HCT116 (cell line): ENCODE data around the gene STRN3. TPM values are rescaled to one million over a fixed set of nuclear protein-coding genes. Genes with fewer than 3 reads are reported as not detected.
A peak's percentile ranks its signal among the peaks of the same experiment; 100 is the strongest.

Experiments used
- ATAC-seq: fragments of 200-7000 bp; cut with Tn5 transposase; 2 replicates; pipeline ENCODE4 v1.9.1; 2020; ENCODE audit warnings: mild to moderate bottlenecking, moderate library complexity
- BruUV-seq: library from RNA; stranded (reverse); fragments of 400-500 nt; replicated peaks from 2 replicates; lab custom pipeline; 2021; lab: Mats Ljungman, UMichigan
- CTCF ChIA-PET: fragments of 300-600 bp; sonication (Branson Sonifier 250); formaldehyde crosslinking; loops from one replicate; lab custom pipeline; 2021; ENCODE audit warnings: antibody characterized with exemption; lab: Charles Lee
- POLR2A ChIA-PET: fragments of 300-600, 350-600 bp; sonication (Branson Sonifier 250); formaldehyde crosslinking; loops from one replicate; lab custom pipeline; 2021; ENCODE audit warnings: antibody characterized with exemption; lab: Charles Lee
- RAD21 ChIA-PET, 2 experiments: fragments of 300-600 bp; sonication (Branson Sonifier 250); formaldehyde crosslinking; loops; one replicate each; lab custom pipeline; 2023; ENCODE audit warnings: low total read pairs in 2 of 2; ENCODE audit not compliant: uncharacterized antibody in 2 of 2, unreplicated experiment in 2 of 2, low non-redundant PET in 1 of 2; lab: Charles Lee
- DNase-seq: peaks from one replicate; pipeline ENCODE4 v3.0.0-alpha.2; 2010; ENCODE audit warnings: low read depth, low spot score
- H2AFZ ChIP-seq: fragments of 200-600 bp; shearing (Covaris generic), sonication (generic); 2 replicates; pipeline ENCODE4 v1.6.1; 2017; ENCODE audit warnings: low read depth, mixed run types, mixed read lengths, antibody characterized with exemption, low read length; ENCODE audit not compliant: poor library complexity, severe bottlenecking
- H3K27ac ChIP-seq: 2 replicates; pipeline ENCODE4 v1.5.1; 2012; ENCODE audit warnings: low read depth, low read length
- H3K27me3 ChIP-seq: fragments of 200-600 bp; sonication (generic); 2 replicates; pipeline ENCODE4 v1.6.1; 2016; ENCODE audit warnings: mixed run types, low read length, mixed read lengths; ENCODE audit not compliant: insufficient read depth
- H3K36me3 ChIP-seq, 2 experiments: fragments of 200-500 bp in 1 of 2; fragments of 200-600 bp in 1 of 2; sonication (Bioruptor generic) in 1 of 2; sonication (generic) in 1 of 2; 2 replicates each; pipeline versions ENCODE4 v1.5.1 to v1.6.1; 2014 to 2016; ENCODE audit warnings: low read length in 2 of 2, inconsistent platforms in 1 of 2, mixed read lengths in 1 of 2, mixed run types in 1 of 2; ENCODE audit not compliant: insufficient read depth in 2 of 2, control insufficient read depth in 1 of 2
- H3K4me1 ChIP-seq, 2 experiments: fragments of 200-600 bp in 1 of 2; sonication (generic) in 1 of 2; 2 replicates each; pipeline versions ENCODE4 v1.5.1 to v1.6.1; 2012 to 2017; ENCODE audit warnings: low read length in 2 of 2, inconsistent platforms in 1 of 2, mild to moderate bottlenecking in 1 of 2, mixed read lengths in 1 of 2, mixed run types in 1 of 2, moderate library complexity in 1 of 2; ENCODE audit not compliant: insufficient read depth in 2 of 2, control insufficient read depth in 1 of 2
- H3K4me2 ChIP-seq: fragments of 200-600 bp; sonication (generic); 2 replicates; pipeline ENCODE4 v1.6.1; 2017; ENCODE audit warnings: mixed run types, low read length, mixed read lengths
- H3K4me3 ChIP-seq, 2 experiments: fragments of 200-600 bp in 1 of 2; sonication (generic) in 1 of 2; replicated peaks in 1 of 2; 2 replicates each; pipeline ENCODE4 v1.5.1; 2011 to 2016; ENCODE audit warnings: low read length in 2 of 2, control low read depth in 1 of 2, low read depth in 1 of 2, mild to moderate bottlenecking in 1 of 2, mixed read lengths in 1 of 2, mixed run types in 1 of 2
- H3K79me2 ChIP-seq: fragments of 200-600 bp; sonication (generic); 2 replicates; pipeline ENCODE4 v1.6.1; 2017; ENCODE audit warnings: mild to moderate bottlenecking, mixed run types, low read length, moderate library complexity, mixed read lengths; ENCODE audit not compliant: insufficient read depth
- H3K9ac ChIP-seq: fragments of 200-600 bp; sonication (generic); 2 replicates; pipeline ENCODE4 v1.6.1; 2016; ENCODE audit warnings: low read length, mixed read lengths
- H3K9me2 ChIP-seq: fragments of 200-600 bp; sonication (generic), shearing (Covaris generic); 2 replicates; pipeline ENCODE4 v1.6.1; 2017; ENCODE audit warnings: mixed run types, mild to moderate bottlenecking, moderate library complexity; ENCODE audit not compliant: insufficient read depth
- H3K9me3 ChIP-seq, 2 experiments: fragments of 200-500 bp in 1 of 2; fragments of 200-600 bp in 1 of 2; sonication (Bioruptor generic) in 1 of 2; sonication (generic) in 1 of 2; 2 replicates each; pipeline ENCODE4 v1.6.1; 2014 to 2017; ENCODE audit warnings: low read length in 2 of 2, mixed read lengths in 2 of 2, inconsistent platforms in 1 of 2, low read depth in 1 of 2, mild to moderate bottlenecking in 1 of 2, mixed run types in 1 of 2, moderate library complexity in 1 of 2; ENCODE audit not compliant: control insufficient read depth in 1 of 2, insufficient read depth in 1 of 2
- H4K20me1 ChIP-seq: fragments of 200-600 bp; sonication (generic), shearing (Covaris generic); 2 replicates; pipeline ENCODE4 v1.6.1; 2017; ENCODE audit warnings: mixed run types, mild to moderate bottlenecking, moderate library complexity; ENCODE audit not compliant: insufficient read depth
- ATF3 ChIP-seq: IDR thresholded peaks from 2 replicates; pipeline ENCODE4 v1.6.1; 2012
- CEBPB ChIP-seq: IDR thresholded peaks from 2 replicates; pipeline ENCODE4 v1.6.1; 2012; ENCODE audit warnings: low read depth
- ELF1 ChIP-seq: IDR thresholded peaks from 2 replicates; pipeline ENCODE4 v1.6.1; 2012; ENCODE audit warnings: low read depth, borderline replicate concordance
- EZH2phosphoT487 ChIP-seq: fragments of 200-600 bp; IDR thresholded peaks from 2 replicates; pipeline ENCODE4 v1.6.1; 2018; ENCODE audit warnings: antibody characterized with exemption, borderline replicate concordance
- FOSL1 ChIP-seq: IDR thresholded peaks from 2 replicates; pipeline ENCODE4 v1.6.1; 2012; ENCODE audit warnings: low read depth
- JUND ChIP-seq: IDR thresholded peaks from 2 replicates; pipeline ENCODE4 v1.6.1; 2012
- MAX ChIP-seq: IDR thresholded peaks from 2 replicates; pipeline ENCODE4 v1.6.1; 2012
- POLR2A ChIP-seq: IDR thresholded peaks from 2 replicates; pipeline ENCODE4 v1.7.0; 2011; ENCODE audit warnings: borderline replicate concordance; ENCODE audit not compliant: insufficient read depth, insufficient read length; ENCODE audit errors: extremely low read depth
- POLR2AphosphoS5 ChIP-seq: IDR thresholded peaks from 2 replicates; pipeline ENCODE4 v1.6.1; 2011; ENCODE audit warnings: mild to moderate bottlenecking, low read depth, low read length, moderate library complexity
- RAD21 ChIP-seq: IDR thresholded peaks from 2 replicates; pipeline ENCODE4 v1.6.1; 2012; ENCODE audit warnings: low read depth, mild to moderate bottlenecking
- REST ChIP-seq: IDR thresholded peaks from 2 replicates; pipeline ENCODE4 v1.6.1; 2012; ENCODE audit warnings: low read depth
- SP1 ChIP-seq: IDR thresholded peaks from 2 replicates; pipeline ENCODE4 v1.6.1; 2012; ENCODE audit warnings: low read depth
- TCF7L2 ChIP-seq: IDR thresholded peaks from 2 replicates; pipeline ENCODE4 v1.7.0; 2011; ENCODE audit warnings: borderline replicate concordance, inconsistent platforms; ENCODE audit not compliant: insufficient read depth, insufficient read length; ENCODE audit errors: extremely low read depth
- ZNF274 ChIP-seq: fragments of 200-500 bp; sonication (Bioruptor generic); IDR thresholded peaks from 2 replicates; pipeline ENCODE4 v1.6.1; 2014; ENCODE audit warnings: mild to moderate bottlenecking, low read depth, low read length, inconsistent platforms
- intact Hi-C: fragments of 100-400 bp; cut with micrococcal nuclease; formaldehyde crosslinking; loops from 2 replicates; pipeline ENCODE4 v1.10.0; 2022
- total RNA-seq: library from RNA; stranded (reverse); gene quantifications from one replicate; pipeline ENCODE4 v1.2.1, GENCODE V29; 2021; ENCODE audit not compliant: unreplicated experiment

Gene STRN3
- total RNA-seq, 1 experiment from 2014 or later = 43.4 TPM

GRCh38 chr14:31051023-31051422 lies 24.8 kb upstream of the STRN3 start:
- TF ChIP-seq EZH2phosphoT487 (no peak), FOSL1 (no peak), ZNF274 (no peak), ATF3 (no peak)
- DNase-seq (no peak), ATAC-seq (0 out of 2 replicates have a peak, but pooled peaks have one; percentile 4)
- Histone ChIP-seq H3K27ac (no peak overlapping the region), H3K27me3 (no peaks in the 10 kb centered on the region), H3K9ac (no peak overlapping the region), H3K4me2 (no peak overlapping the region), H3K4me3 (no peak overlapping the region), H3K4me1 (peaks cover 43 to 44% of the 10 kb centered on the region in 2 experiments), H3K9me3 (no peaks in the 10 kb centered on the region), H3K36me3 (no peaks in the 10 kb centered on the region), H2AFZ (no peak overlapping the region), H3K79me2 (no peaks in the 10 kb centered on the region), H3K9me2 (no peaks in the 10 kb centered on the region), H4K20me1 (no peaks in the 10 kb centered on the region)
- POLR2A ChIA-PET = no interaction called here
- RAD21 ChIA-PET = interaction anchor here in 1 of 2 experiments (0.7 kb wide), 1 partner anchor 75 kb away, joined by 3 read pairs; no protein-coding TSS in a partner anchor
- no TSS peak for BruUV-seq
- intact Hi-C loops = no loop called here
- CTCF ChIA-PET = no interaction called here

- CTCF ChIA-PET = no interaction called here
- POLR2A ChIA-PET = interaction anchor here (1.2 kb wide), 1 partner anchor 9 kb away, joined by 3 read pairs; no protein-coding TSS in a partner anchor
- H3K4me2 ChIP-seq = no peak overlapping the region; the same call in 1 of the 2 replicates
- ATAC-seq = peak; percentile 31; the same call in 1 of the 2 replicates
- H3K27me3 ChIP-seq = no peaks in the 10 kb centered on the region
- H3K9ac ChIP-seq = no peak overlapping the region
- H3K4me3 ChIP-seq = no peak overlapping the region
- no peak overlapping the region for H2AFZ ChIP-seq
- no peaks in the 10 kb centered on the region for H3K36me3 ChIP-seq
- H4K20me1 ChIP-seq = no peaks in the 10 kb centered on the region
- RAD21 ChIA-PET = no interaction called here
- BruUV-seq = no TSS peak
- H3K27ac ChIP-seq = peak overlapping the region; percentile 39; the same call in 1 of the 2 replicates
- no peaks in the 10 kb centered on the region for H3K9me3 ChIP-seq
- no peaks in the 10 kb centered on the region for H3K9me2 ChIP-seq
- H3K79me2 ChIP-seq = no peaks in the 10 kb centered on the region
- intact Hi-C loops = no loop called here
- peaks cover 35 to 40% of the 10 kb centered on the region in 2 experiments for H3K4me1 ChIP-seq
- no peak for DNase-seq
- TF ChIP-seq ELF1 (no peak), CEBPB (no peak), REST (no peak), POLR2AphosphoS5 (no peak), JUND (no peak), MAX (no peak), TCF7L2 (no peak), RAD21 (no peak), POLR2A (no peak), ATF3 (no peak), EZH2phosphoT487 (no peak), SP1 (no peak)
Measured at GRCh38 chr14:31047503-31047902, 21.3 kb upstream of the STRN3 start.
